ENCODE results near the gene MARCKSL1.
"Not testable (repeated sequence)": the region's sequence is repeated elsewhere in the genome, so short reads cannot be mapped to it uniquely, and the experiment has no call there.

The MARCKSL1 gene, protein sequence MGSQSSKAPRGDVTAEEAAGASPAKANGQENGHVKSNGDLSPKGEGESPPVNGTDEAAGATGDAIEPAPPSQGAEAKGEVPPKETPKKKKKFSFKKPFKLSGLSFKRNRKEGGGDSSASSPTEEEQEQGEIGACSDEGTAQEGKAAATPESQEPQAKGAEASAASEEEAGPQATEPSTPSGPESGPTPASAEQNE

GRCh38 chr1:32335790-32336590, at the start of gene MARCKSL1:
MARCKSL1 (minus strand) TSS chr1:32336233; CDS start chr1:32336033, 200 bp downstream.
- peak; percentile 87 for DNase-seq (ENCODE audit: low spot score)

DNA sequence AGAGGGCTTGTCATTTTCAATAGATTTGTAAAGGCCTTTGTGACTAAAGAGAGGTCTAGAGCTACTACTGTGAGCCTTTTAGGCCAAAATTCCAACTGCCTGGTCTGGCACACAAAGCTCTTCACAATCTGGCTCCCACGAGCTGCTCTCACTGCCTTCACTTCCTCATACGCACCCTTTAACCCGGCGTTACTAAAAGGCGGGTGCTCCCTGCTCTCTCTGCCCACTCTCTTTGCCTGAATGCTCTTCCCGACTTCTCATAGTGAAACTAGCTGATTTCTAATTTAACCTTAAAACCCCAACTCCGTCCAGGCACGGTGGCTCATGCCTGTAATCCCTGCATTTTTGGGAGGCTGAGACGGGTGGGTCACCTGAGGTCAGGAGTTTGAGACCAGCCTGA, 44.0 kb upstream of the MARCKSL1 start:
- DNase-seq (ENCODE audit: low spot score), result no peak

- no peak for DNase-seq (ENCODE audit: low spot score)
These were observed 41.6 kb upstream of the MARCKSL1 start for GRCh38 chr1:32377541-32378220.

DNA sequence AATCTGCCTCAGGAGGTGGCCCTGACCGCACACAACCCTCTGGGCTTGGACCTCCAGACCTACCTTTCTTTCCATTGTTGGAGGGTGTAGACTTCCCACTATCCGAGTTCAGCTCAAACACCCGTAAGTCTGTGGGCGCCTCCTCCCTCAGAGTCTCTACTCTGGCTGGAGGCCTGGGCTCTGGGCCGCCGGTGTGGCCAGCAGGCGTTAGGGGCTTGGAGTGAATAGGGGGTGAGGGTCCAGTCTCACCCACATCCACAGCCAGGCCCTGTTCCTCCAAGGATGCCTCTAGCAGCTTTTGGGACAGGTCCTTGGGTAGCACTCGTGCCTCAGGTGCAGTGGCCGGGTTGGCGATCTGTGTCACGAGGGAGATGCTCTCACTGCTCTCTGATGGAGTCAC, 40.2 kb upstream of the MARCKSL1 start:
- DNase-seq (ENCODE audit: low spot score), result no peak

DNA sequence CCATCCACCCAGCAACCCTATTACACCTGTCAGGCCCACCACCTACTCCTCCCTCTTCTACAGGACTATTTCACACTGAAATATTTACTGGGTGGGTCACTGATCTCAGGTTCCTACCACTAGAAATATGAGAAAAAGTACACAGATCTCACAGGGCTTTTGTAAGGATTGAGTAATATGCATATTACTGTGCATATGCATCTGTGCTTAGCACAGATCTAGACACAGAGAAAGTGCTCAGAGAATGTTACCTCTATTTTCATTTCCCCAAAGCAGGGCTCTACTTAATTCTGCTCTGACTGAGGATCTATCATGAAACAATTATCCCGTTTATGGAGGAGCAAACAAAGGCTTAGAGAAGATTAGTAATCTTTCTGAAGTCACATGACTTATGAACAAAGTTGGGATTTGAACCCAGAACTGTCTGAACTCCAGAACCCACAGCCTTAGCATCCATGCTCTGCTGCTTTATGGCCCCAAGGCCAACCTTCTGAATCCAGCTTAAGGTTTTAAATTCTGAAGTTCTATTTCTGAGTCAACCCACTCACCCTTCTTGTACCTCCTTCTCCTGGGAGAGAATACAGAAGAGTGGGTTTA, 38.1 kb upstream of the MARCKSL1 start:
- no peak for DNase-seq (ENCODE audit: low spot score)

- peak; percentile 15 for DNase-seq (ENCODE audit: low spot score)
These were observed 36.2 kb upstream of the MARCKSL1 start for GRCh38 chr1:32372149-32372756.

GRCh38 chr1:32367912-32368635, 32.0 kb upstream of the MARCKSL1 start:
- no peak for DNase-seq (ENCODE audit: low spot score)

DNA sequence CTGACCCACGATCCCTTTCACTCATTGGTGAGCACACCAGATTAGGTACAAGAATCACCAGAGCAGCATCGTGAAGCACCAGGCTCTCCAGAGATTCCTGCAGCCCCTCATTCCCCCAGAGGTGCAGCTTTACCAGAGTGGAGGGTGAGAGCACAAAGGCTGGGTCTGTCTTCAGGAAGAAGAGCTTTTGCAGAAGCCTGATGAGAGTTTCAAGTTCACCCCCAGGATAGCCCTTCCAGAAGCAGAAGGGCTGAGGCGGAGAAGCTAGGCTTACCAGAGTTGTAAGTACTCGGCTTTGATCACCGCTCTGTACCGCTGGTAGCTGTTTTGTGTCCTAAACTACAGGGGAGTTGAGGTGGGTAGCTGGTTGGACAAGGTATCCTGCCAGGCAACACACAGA, 29.4 kb upstream of the MARCKSL1 start:
- DNase-seq (ENCODE audit: low spot score), result no peak

- DNase-seq (ENCODE audit: low spot score), result no peak
These were observed 28.8 kb upstream of the MARCKSL1 start for GRCh38 chr1:32364836-32365235.

DNA sequence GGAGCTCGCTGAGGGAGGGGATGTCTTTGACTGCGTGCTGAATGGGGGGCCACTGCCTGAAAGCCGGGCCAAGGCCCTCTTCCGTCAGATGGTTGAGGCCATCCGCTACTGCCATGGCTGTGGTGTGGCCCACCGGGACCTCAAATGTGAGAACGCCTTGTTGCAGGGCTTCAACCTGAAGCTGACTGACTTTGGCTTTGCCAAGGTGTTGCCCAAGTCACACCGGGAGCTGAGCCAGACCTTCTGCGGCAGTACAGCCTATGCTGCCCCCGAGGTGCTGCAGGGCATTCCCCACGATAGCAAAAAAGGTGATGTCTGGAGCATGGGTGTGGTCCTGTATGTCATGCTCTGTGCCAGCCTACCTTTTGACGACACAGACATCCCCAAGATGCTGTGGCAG, 27.7 kb upstream of the MARCKSL1 start:
- no peak for DNase-seq (ENCODE audit: low spot score)

- DNase-seq (ENCODE audit: low spot score), result no peak
These were observed 26.7 kb upstream of the MARCKSL1 start, which contains the start of the genes FAM229A and TSSK3 for GRCh38 chr1:32362474-32363313. FAM229A (minus strand) TSS chr1:32362485; CDS start chr1:32362091, 394 bp downstream. TSSK3 (plus strand) TSS chr1:32362539; CDS start chr1:32362702, 163 bp downstream.

- peak; percentile 45 for DNase-seq (ENCODE audit: low spot score)
These were observed 25.8 kb upstream of the MARCKSL1 start for GRCh38 chr1:32361674-32362473.

DNA sequence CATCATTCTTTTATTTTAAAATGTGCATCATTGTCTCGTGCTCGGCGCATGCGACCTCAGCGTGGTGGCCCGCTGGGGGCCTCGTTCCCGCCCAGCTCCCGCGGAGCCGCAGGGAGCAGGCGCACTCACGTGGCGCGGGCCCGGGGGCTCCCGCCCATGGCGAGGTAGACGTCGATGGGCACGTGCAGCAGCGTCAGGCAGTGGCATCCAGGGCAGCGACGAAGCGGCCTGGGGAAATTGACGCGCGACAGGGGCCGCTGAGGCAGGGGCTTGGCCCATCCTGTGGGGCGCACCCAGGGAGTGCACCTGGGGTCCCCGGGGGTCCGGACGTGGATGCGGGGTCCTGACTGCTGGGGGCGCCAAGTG, 25.3 kb upstream of the MARCKSL1 start:
- DNase-seq (ENCODE audit: low spot score), result no peak

DNA sequence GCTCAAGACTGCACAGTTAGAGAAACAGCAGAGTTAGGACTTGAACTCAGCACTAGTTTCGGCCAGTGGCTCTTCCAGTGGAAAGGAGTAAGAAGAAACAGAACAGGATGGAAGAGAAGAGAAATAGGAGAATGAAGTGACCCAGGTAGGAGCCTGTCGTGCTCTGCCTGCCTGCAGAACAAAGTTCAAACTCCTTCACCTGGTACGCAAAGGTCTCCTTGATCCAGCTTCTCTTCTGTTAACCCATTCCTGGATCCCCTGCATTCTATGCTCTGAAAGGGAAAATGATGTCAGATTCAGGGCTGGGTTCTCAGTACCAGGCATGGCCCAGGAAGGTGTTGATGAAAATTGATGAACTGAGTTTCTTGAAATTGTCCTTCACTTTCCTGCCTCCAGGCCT, 22.4 kb upstream of the MARCKSL1 start:
- DNase-seq (ENCODE audit: low spot score), result no peak

GRCh38 chr1:32357614-32358013, 21.6 kb upstream of the MARCKSL1 start:
- no peak for DNase-seq (ENCODE audit: low spot score)

GRCh38 chr1:32356478-32356877, 20.4 kb upstream of the MARCKSL1 start:
- no peak for DNase-seq (ENCODE audit: low spot score)

DNA sequence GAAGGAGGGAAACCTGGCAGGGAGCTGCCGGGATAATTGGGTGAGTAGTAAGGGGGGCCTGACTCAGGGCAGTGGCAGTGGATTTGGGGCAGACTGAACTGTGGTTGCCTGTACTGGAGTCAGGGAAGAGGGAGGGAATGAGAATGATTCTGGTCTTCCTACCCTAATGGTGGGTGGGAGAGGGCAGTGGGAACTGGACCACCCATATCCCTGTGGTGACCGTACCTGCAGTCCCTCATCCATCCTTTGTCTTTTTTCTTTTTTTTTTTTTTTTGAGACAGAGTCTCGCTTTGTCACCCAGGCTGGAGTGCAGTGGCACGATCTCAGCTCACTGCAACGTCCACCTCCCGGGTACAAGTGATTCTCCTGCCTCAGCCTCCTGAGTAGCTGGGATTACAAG, 19.7 kb upstream of the MARCKSL1 start:
- not testable (repeated sequence) for DNase-seq (ENCODE audit: low spot score)

GRCh38 chr1:32353886-32354570, 18.0 kb upstream of the MARCKSL1 start:
- no peak for DNase-seq (ENCODE audit: low spot score)

DNA sequence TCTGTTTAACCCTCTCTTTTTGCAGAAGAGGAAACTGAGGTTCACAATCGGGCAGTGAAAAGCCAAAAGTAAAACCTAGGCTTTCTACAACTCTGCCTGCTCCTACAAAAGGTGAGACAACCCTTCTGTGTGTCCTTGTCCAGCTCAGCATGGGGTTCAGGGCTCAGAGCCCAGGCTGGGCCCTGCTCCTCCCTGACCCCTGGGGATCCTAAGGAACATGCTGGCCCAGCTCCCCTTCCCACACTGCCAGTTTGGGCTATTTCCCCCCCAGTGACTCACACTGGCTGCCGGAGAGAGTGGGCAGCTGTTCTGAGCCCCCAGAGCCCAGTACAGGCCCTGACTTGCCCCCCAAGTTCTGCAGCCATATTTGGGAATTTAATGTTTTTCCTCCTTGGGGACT, 17.4 kb upstream of the MARCKSL1 start:
- no peak for DNase-seq (ENCODE audit: low spot score)
